Measurements from ENCODE around the gene RCOR1.

DNA sequence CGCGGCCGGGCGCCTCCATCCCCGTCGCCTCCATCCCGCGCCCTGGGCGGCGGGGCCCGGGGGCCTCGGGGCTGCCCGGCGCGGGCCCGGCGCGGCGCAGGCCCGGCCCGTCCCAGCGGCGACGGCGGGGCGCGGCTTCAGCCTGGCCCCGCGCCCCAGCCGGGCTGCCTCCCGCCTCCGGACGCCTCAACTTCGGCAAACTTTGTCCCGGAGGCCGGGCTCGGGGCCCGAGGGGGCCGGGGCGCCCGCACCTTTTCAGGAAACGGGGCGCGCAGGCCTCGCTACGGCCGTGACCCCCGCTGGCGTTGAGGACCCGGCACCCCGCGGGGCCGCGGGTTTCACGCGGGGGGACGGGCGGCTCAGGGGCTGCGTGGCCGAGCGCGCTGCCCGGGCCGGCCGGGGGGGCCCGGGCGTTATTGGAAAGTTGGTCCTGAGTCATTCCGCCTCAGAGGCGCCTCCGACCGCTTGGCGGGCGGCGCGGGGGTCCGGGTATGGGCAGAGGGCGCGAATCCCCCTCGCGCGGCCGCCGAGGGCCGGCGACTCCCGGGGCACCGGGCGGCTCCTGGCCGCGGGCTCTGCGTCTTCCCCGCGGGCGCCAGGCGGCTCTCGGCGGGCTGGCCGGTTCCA is 185.4 kb downstream of the RCOR1 start:
- TF ChIP-seq SP1 (IDR thresholded peaks at IDR 0.05) (no peak), SUZ12 (IDR thresholded peaks at IDR 0.05) (no peak), LEF1 (IDR thresholded peaks at IDR 0.05; ENCODE audit: borderline replicate concordance) (no peak), L3MBTL2 (conservative IDR thresholded peaks at IDR 0.05) (no peak), ARNT (IDR thresholded peaks at IDR 0.05) (no peak), HDGF (IDR thresholded peaks at IDR 0.05; ENCODE audit: borderline replicate concordance) (no peak), FOXA1 (IDR thresholded peaks at IDR 0.05) (no peak), BHLHE40 (IDR thresholded peaks at IDR 0.05; ENCODE audit: borderline replicate concordance) (no peak), CTBP1 (IDR thresholded peaks at IDR 0.05; ENCODE audit: borderline replicate concordance) (no peak), FOXK2 (IDR thresholded peaks at IDR 0.05) (no peak)
- TF ChIP-seq, protein P1, sequence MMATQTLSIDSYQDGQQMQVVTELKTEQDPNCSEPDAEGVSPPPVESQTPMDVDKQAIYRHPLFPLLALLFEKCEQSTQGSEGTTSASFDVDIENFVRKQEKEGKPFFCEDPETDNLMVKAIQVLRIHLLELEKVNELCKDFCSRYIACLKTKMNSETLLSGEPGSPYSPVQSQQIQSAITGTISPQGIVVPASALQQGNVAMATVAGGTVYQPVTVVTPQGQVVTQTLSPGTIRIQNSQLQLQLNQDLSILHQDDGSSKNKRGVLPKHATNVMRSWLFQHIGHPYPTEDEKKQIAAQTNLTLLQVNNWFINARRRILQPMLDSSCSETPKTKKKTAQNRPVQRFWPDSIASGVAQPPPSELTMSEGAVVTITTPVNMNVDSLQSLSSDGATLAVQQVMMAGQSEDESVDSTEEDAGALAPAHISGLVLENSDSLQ (IDR thresholded peaks at IDR 0.05) = no peak
